GM12874 (cell line): ENCODE data around the gene SCYL3.

Experiments
- CTCF ChIP-seq: IDR thresholded peaks from 2 replicates; pipeline ENCODE4 v1.5.1; 2011; ENCODE audit warnings: low read depth, mild to moderate bottlenecking, control low read depth, low read length, moderate library complexity; ENCODE audit not compliant: insufficient read depth

The SCYL3 gene

GRCh38 chr1:169829671-169830070 is 64.0 kb downstream of the SCYL3 start:
- TF ChIP-seq CTCF: no peak

GRCh38 chr1:169824153-169824552 is 69.5 kb downstream of the SCYL3 start:
- TF ChIP-seq CTCF: no peak

- no peak for TF ChIP-seq CTCF
These were observed 72.2 kb downstream of the SCYL3 start for GRCh38 chr1:169821500-169821899.

- TF ChIP-seq CTCF: no peak
These were observed 77.1 kb downstream of the SCYL3 start for GRCh38 chr1:169816617-169817016.

- TF ChIP-seq CTCF: no peak
These were observed 79.4 kb downstream of the SCYL3 start for GRCh38 chr1:169814265-169814664.

GRCh38 chr1:169812131-169812530 is 81.6 kb downstream of the SCYL3 start:
- no peak for TF ChIP-seq CTCF

GRCh38 chr1:169809370-169810095 is 84.2 kb downstream of the SCYL3 start:
- peak; percentile 20; the same call in 1 of the 2 replicates for TF ChIP-seq CTCF
